Stimulated activated CD4-positive, alpha-beta T cell treated with anti-CD3 and anti-CD28 coated beads, Interleukin-12 subunit alpha, Interleukin-12 subunit beta, amount 100 ng/mL, for 4 hours (primary cell): ENCODE measurements around the gene CYTH2.
A peak's percentile ranks its signal among the peaks of the same experiment; 100 is the strongest.
"Not testable (repeated sequence)": the region's sequence is repeated elsewhere in the genome, so short reads cannot be mapped to it uniquely, and the experiment has no call there.

Experiments used
- DNase-seq: peaks from one replicate; pipeline ENCODE4 v3.0.0-alpha.2; 2020

Gene CYTH2

GRCh38 chr19:48513289-48514122 is 44.3 kb downstream of the CYTH2 start:
- DNase-seq: peak; percentile 68

- no peak for DNase-seq
Observed at GRCh38 chr19:48514123-48514458, 44.9 kb downstream of the CYTH2 start.

- DNase-seq: no peak
Observed at GRCh38 chr19:48516536-48516935, 47.4 kb downstream of the CYTH2 start.

GRCh38 chr19:48518207-48518606 is 49.0 kb downstream of the CYTH2 start:
- no peak for DNase-seq

GRCh38 chr19:48519426-48519825 is 50.3 kb downstream of the CYTH2 start:
- DNase-seq: not testable (repeated sequence)

GRCh38 chr19:48520134-48520533 is 51.0 kb downstream of the CYTH2 start:
- DNase-seq: no peak

GRCh38 chr19:48524221-48524620 is 55.1 kb downstream of the CYTH2 start:
- DNase-seq: no peak

- DNase-seq: no peak
Observed at GRCh38 chr19:48524732-48525131, 55.6 kb downstream of the CYTH2 start.

- no peak for DNase-seq
Observed at GRCh38 chr19:48529156-48529555, 60.0 kb downstream of the CYTH2 start.

- DNase-seq: no peak
Observed at GRCh38 chr19:48530066-48530720, 61.0 kb downstream of the CYTH2 start.

GRCh38 chr19:48530770-48531169 is 61.6 kb downstream of the CYTH2 start:
- DNase-seq: no peak
